Lung (tissue), 12 donors: ENCODE results near the gene CSRNP3. TPM values are rescaled to one million over a fixed set of nuclear protein-coding genes. Genes with fewer than 3 reads are reported as not detected.

ENCODE experiments used
- ATAC-seq: fragments of 200-7000 bp; cut with Tn5 transposase; one replicate; pipeline ENCODE4 v1.9.1; 2020; ENCODE audit warnings: moderate number of reproducible peaks; ENCODE audit not compliant: insufficient read depth, low FRiP score
- DNase-seq, 3 donors: peaks; one replicate each; pipeline ENCODE4 v3.0.0-alpha.2; 2013 to 2017
- H3K27ac ChIP-seq, 2 donors: one replicate each; pipeline ENCODE4 v1.5.1; 2013; ENCODE audit warnings: mild to moderate bottlenecking in 2 of 2, moderate library complexity in 2 of 2, control low read depth in 1 of 2, inconsistent platforms in 1 of 2, low read depth in 1 of 2, low read length in 1 of 2
- H3K27me3 ChIP-seq, 3 donors: one replicate each; pipeline ENCODE4 v1.5.1; 2013; ENCODE audit warnings: low read length in 2 of 3; ENCODE audit not compliant: control insufficient read depth in 3 of 3, insufficient read depth in 3 of 3
- H3K36me3 ChIP-seq, 4 donors: one replicate each; pipeline ENCODE4 v1.5.1; 2013; ENCODE audit warnings: low read length in 4 of 4, mild to moderate bottlenecking in 1 of 4, moderate library complexity in 1 of 4; ENCODE audit not compliant: control insufficient read depth in 4 of 4, insufficient read depth in 4 of 4
- H3K4me1 ChIP-seq, 5 donors: one replicate each; pipeline ENCODE4 v1.5.1; 2013; ENCODE audit warnings: low read length in 5 of 5, mild to moderate bottlenecking in 2 of 5, moderate library complexity in 1 of 5; ENCODE audit not compliant: control insufficient read depth in 5 of 5, insufficient read depth in 5 of 5
- H3K4me3 ChIP-seq: one replicate; pipeline ENCODE4 v1.5.1; 2013; ENCODE audit warnings: mild to moderate bottlenecking, control low read depth, moderate library complexity
- H3K9ac ChIP-seq, 2 donors: one replicate each; pipeline ENCODE4 v1.5.1; 2013; ENCODE audit warnings: low read length in 2 of 2, control low read depth in 1 of 2; ENCODE audit not compliant: insufficient read depth in 1 of 2
- H3K9me3 ChIP-seq, 4 donors: one replicate each; pipeline ENCODE4 v1.5.1; 2013; ENCODE audit warnings: low read length in 3 of 4, mild to moderate bottlenecking in 1 of 4, moderate library complexity in 1 of 4; ENCODE audit not compliant: control insufficient read depth in 4 of 4, insufficient read depth in 3 of 4
- CTCF ChIP-seq: IDR thresholded peaks from 2 replicates; pipeline ENCODE4 v1.5.1; 2012; ENCODE audit warnings: mild to moderate bottlenecking; ENCODE audit errors: control extremely low read depth, extremely low read depth
- WGBS, 2 donors: extraction: QIAGEN DNeasy Blood & Tissue Kit; methylation state at CpG; one replicate each; pipeline ENCODE4 v1.1.7; 2013; 5-methylcytosine and 5-hydroxymethylcytosine counted together
- polyA plus RNA-seq, 2 donors: library from polyadenylated mRNA; stranded (reverse); fragments of 200-250 nt; gene quantifications; one replicate each; pipeline ENCODE4 v1.2.1, GENCODE V29; 2013
- total RNA-seq, 2 donors: library from RNA; depleted of rRNA in 1 of 2; stranded (reverse); fragments of >200 nt in 1 of 2; gene quantifications; one replicate each; pipeline ENCODE4 v1.2.1, GENCODE V29; 2014 to 2021
- donor health status: control.
- donor health status: control.
- donor health status: Bipolar disorder and iron deficiency.
- donor health status: healthy.
- donor health status: DM: yes; HTN: yes; CAD: no.

CSRNP3 gene
- total and polyA plus RNA-seq, 4 donors, result 0.25 to 8.7 (median 1.8) TPM

- no peak for TF ChIP-seq CTCF
- WGBS, 2 donors, result 12 to 13% methylated on average over 6 of the region's 6 CpGs
- no peaks in the 10 kb centered on the region for H3K36me3 ChIP-seq
- H3K27me3 ChIP-seq, result no peaks in the 10 kb centered on the region
- no peak overlapping the region for H3K27ac ChIP-seq
- no peak overlapping the region for H3K9ac ChIP-seq
- H3K4me1 ChIP-seq, result peaks cover 0 to 8% (median 0%) of the 10 kb centered on the region in 5 donors
- no peak overlapping the region for H3K4me3 ChIP-seq
- no peaks in the 10 kb centered on the region for H3K9me3 ChIP-seq
- no peak for ATAC-seq
- peak in 1 of 3 donors; percentile 13 for DNase-seq
Observed at GRCh38 chr2:165610591-165611029, 141.1 kb downstream of the CSRNP3 start.

GRCh38 chr2:165617741-165618481 is 148.4 kb downstream of the CSRNP3 start:
- TF ChIP-seq CTCF, result no peak
- no peak overlapping the region for H3K9ac ChIP-seq
- H3K4me3 ChIP-seq, result no peak overlapping the region
- no peak overlapping the region for H3K27ac ChIP-seq
- 93 to 94% methylated on average over 4 of the region's 4 CpGs for WGBS, 2 donors
- ATAC-seq (no peak), DNase-seq (peak in 1 of 3 donors; percentile 14)
- peaks cover 0 to 4% (median 0%) of the 10 kb centered on the region in 4 donors for H3K9me3 ChIP-seq
- H3K36me3 ChIP-seq, result no peaks in the 10 kb centered on the region
- H3K4me1 ChIP-seq, result no peaks in the 10 kb centered on the region
- H3K27me3 ChIP-seq, result no peaks in the 10 kb centered on the region

- H3K9ac ChIP-seq, result no peak overlapping the region
- ATAC-seq, result no peak
- WGBS, 2 donors, result 79 to 94% methylated on average over 1 of the region's 1 CpG
- no peak for TF ChIP-seq CTCF
- no peak for DNase-seq
- H3K27me3 ChIP-seq, result no peaks in the 10 kb centered on the region
- H3K36me3 ChIP-seq, result no peaks in the 10 kb centered on the region
- H3K4me1 ChIP-seq, result no peaks in the 10 kb centered on the region
- H3K9me3 ChIP-seq, result peaks cover 0 to 4% (median 0%) of the 10 kb centered on the region in 4 donors
- H3K4me3 ChIP-seq, result no peak overlapping the region
- H3K27ac ChIP-seq, result no peak overlapping the region
Observed at GRCh38 chr2:165618806-165619205, 149.3 kb downstream of the CSRNP3 start.
